ENCODE results near the gene FOXI3.

GRCh38 chr2:88469202-88470114, 17.0 kb upstream of the FOXI3 start:
- TF ChIP-seq POLR2A (IDR thresholded peaks at IDR 0.05; ENCODE audit: extremely low read depth, insufficient read length), result no peak
- TF ChIP-seq, protein P1, sequence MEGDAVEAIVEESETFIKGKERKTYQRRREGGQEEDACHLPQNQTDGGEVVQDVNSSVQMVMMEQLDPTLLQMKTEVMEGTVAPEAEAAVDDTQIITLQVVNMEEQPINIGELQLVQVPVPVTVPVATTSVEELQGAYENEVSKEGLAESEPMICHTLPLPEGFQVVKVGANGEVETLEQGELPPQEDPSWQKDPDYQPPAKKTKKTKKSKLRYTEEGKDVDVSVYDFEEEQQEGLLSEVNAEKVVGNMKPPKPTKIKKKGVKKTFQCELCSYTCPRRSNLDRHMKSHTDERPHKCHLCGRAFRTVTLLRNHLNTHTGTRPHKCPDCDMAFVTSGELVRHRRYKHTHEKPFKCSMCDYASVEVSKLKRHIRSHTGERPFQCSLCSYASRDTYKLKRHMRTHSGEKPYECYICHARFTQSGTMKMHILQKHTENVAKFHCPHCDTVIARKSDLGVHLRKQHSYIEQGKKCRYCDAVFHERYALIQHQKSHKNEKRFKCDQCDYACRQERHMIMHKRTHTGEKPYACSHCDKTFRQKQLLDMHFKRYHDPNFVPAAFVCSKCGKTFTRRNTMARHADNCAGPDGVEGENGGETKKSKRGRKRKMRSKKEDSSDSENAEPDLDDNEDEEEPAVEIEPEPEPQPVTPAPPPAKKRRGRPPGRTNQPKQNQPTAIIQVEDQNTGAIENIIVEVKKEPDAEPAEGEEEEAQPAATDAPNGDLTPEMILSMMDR (IDR thresholded peaks at IDR 0.05; ENCODE audit: low read depth, low read length), result no peak
